HCT116 (cell line): ENCODE measurements around the gene MT1G. TPM values are rescaled to one million over a fixed set of nuclear protein-coding genes. Genes with fewer than 3 reads are reported as not detected.
"Not testable (repeated sequence)": the region's sequence is repeated elsewhere in the genome, so short reads cannot be mapped to it uniquely, and the experiment has no call there.

Experiments used
- ATAC-seq: fragments of 200-7000 bp; cut with Tn5 transposase; 2 replicates; pipeline ENCODE4 v1.9.1; 2020; ENCODE audit warnings: mild to moderate bottlenecking, moderate library complexity
- BruUV-seq: library from RNA; stranded (reverse); fragments of 400-500 nt; replicated peaks from 2 replicates; lab custom pipeline; 2021; lab: Mats Ljungman, UMichigan
- CTCF ChIA-PET: fragments of 300-600 bp; sonication (Branson Sonifier 250); formaldehyde crosslinking; loops from one replicate; lab custom pipeline; 2021; ENCODE audit warnings: antibody characterized with exemption; lab: Charles Lee
- POLR2A ChIA-PET: fragments of 300-600, 350-600 bp; sonication (Branson Sonifier 250); formaldehyde crosslinking; loops from one replicate; lab custom pipeline; 2021; ENCODE audit warnings: antibody characterized with exemption; lab: Charles Lee
- RAD21 ChIA-PET, 2 experiments: fragments of 300-600 bp; sonication (Branson Sonifier 250); formaldehyde crosslinking; loops; one replicate each; lab custom pipeline; 2023; ENCODE audit warnings: low total read pairs in 2 of 2; ENCODE audit not compliant: uncharacterized antibody in 2 of 2, unreplicated experiment in 2 of 2, low non-redundant PET in 1 of 2; lab: Charles Lee
- DNase-seq: peaks from one replicate; pipeline ENCODE4 v3.0.0-alpha.2; 2010; ENCODE audit warnings: low read depth, low spot score
- H2AFZ ChIP-seq: fragments of 200-600 bp; shearing (Covaris generic), sonication (generic); 2 replicates; pipeline ENCODE4 v1.6.1; 2017; ENCODE audit warnings: low read depth, mixed run types, mixed read lengths, antibody characterized with exemption, low read length; ENCODE audit not compliant: poor library complexity, severe bottlenecking
- H3K27ac ChIP-seq: 2 replicates; pipeline ENCODE4 v1.5.1; 2012; ENCODE audit warnings: low read depth, low read length
- H3K27me3 ChIP-seq: fragments of 200-600 bp; sonication (generic); 2 replicates; pipeline ENCODE4 v1.6.1; 2016; ENCODE audit warnings: mixed run types, low read length, mixed read lengths; ENCODE audit not compliant: insufficient read depth
- H3K36me3 ChIP-seq, 2 experiments: fragments of 200-500 bp in 1 of 2; fragments of 200-600 bp in 1 of 2; sonication (Bioruptor generic) in 1 of 2; sonication (generic) in 1 of 2; 2 replicates each; pipeline versions ENCODE4 v1.5.1 to v1.6.1; 2014 to 2016; ENCODE audit warnings: low read length in 2 of 2, inconsistent platforms in 1 of 2, mixed read lengths in 1 of 2, mixed run types in 1 of 2; ENCODE audit not compliant: insufficient read depth in 2 of 2, control insufficient read depth in 1 of 2
- H3K4me1 ChIP-seq, 2 experiments: fragments of 200-600 bp in 1 of 2; sonication (generic) in 1 of 2; 2 replicates each; pipeline versions ENCODE4 v1.5.1 to v1.6.1; 2012 to 2017; ENCODE audit warnings: low read length in 2 of 2, inconsistent platforms in 1 of 2, mild to moderate bottlenecking in 1 of 2, mixed read lengths in 1 of 2, mixed run types in 1 of 2, moderate library complexity in 1 of 2; ENCODE audit not compliant: insufficient read depth in 2 of 2, control insufficient read depth in 1 of 2
- H3K4me2 ChIP-seq: fragments of 200-600 bp; sonication (generic); 2 replicates; pipeline ENCODE4 v1.6.1; 2017; ENCODE audit warnings: mixed run types, low read length, mixed read lengths
- H3K4me3 ChIP-seq, 2 experiments: fragments of 200-600 bp in 1 of 2; sonication (generic) in 1 of 2; replicated peaks in 1 of 2; 2 replicates each; pipeline ENCODE4 v1.5.1; 2011 to 2016; ENCODE audit warnings: low read length in 2 of 2, control low read depth in 1 of 2, low read depth in 1 of 2, mild to moderate bottlenecking in 1 of 2, mixed read lengths in 1 of 2, mixed run types in 1 of 2
- H3K79me2 ChIP-seq: fragments of 200-600 bp; sonication (generic); 2 replicates; pipeline ENCODE4 v1.6.1; 2017; ENCODE audit warnings: mild to moderate bottlenecking, mixed run types, low read length, moderate library complexity, mixed read lengths; ENCODE audit not compliant: insufficient read depth
- H3K9ac ChIP-seq: fragments of 200-600 bp; sonication (generic); 2 replicates; pipeline ENCODE4 v1.6.1; 2016; ENCODE audit warnings: low read length, mixed read lengths
- H3K9me2 ChIP-seq: fragments of 200-600 bp; sonication (generic), shearing (Covaris generic); 2 replicates; pipeline ENCODE4 v1.6.1; 2017; ENCODE audit warnings: mixed run types, mild to moderate bottlenecking, moderate library complexity; ENCODE audit not compliant: insufficient read depth
- H3K9me3 ChIP-seq, 2 experiments: fragments of 200-500 bp in 1 of 2; fragments of 200-600 bp in 1 of 2; sonication (Bioruptor generic) in 1 of 2; sonication (generic) in 1 of 2; 2 replicates each; pipeline ENCODE4 v1.6.1; 2014 to 2017; ENCODE audit warnings: low read length in 2 of 2, mixed read lengths in 2 of 2, inconsistent platforms in 1 of 2, low read depth in 1 of 2, mild to moderate bottlenecking in 1 of 2, mixed run types in 1 of 2, moderate library complexity in 1 of 2; ENCODE audit not compliant: control insufficient read depth in 1 of 2, insufficient read depth in 1 of 2
- H4K20me1 ChIP-seq: fragments of 200-600 bp; sonication (generic), shearing (Covaris generic); 2 replicates; pipeline ENCODE4 v1.6.1; 2017; ENCODE audit warnings: mixed run types, mild to moderate bottlenecking, moderate library complexity; ENCODE audit not compliant: insufficient read depth
- EGR1 ChIP-seq: IDR thresholded peaks from 2 replicates; pipeline ENCODE4 v1.6.1; 2012; ENCODE audit warnings: low read depth
- EZH2 ChIP-seq: fragments of 200-600 bp; sonication (generic); IDR thresholded peaks from 2 replicates; pipeline ENCODE4 v1.6.1; 2017; ENCODE audit warnings: antibody characterized with exemption, mixed run types
- JUND ChIP-seq: IDR thresholded peaks from 2 replicates; pipeline ENCODE4 v1.6.1; 2012
- POLR2A ChIP-seq: IDR thresholded peaks from 2 replicates; pipeline ENCODE4 v1.7.0; 2011; ENCODE audit warnings: borderline replicate concordance; ENCODE audit not compliant: insufficient read depth, insufficient read length; ENCODE audit errors: extremely low read depth
- POLR2AphosphoS5 ChIP-seq: IDR thresholded peaks from 2 replicates; pipeline ENCODE4 v1.6.1; 2011; ENCODE audit warnings: mild to moderate bottlenecking, low read depth, low read length, moderate library complexity
- TCF7L2 ChIP-seq: IDR thresholded peaks from 2 replicates; pipeline ENCODE4 v1.7.0; 2011; ENCODE audit warnings: borderline replicate concordance, inconsistent platforms; ENCODE audit not compliant: insufficient read depth, insufficient read length; ENCODE audit errors: extremely low read depth
- ZFX ChIP-seq: fragments of 450-650 bp; IDR thresholded peaks from 2 replicates; pipeline ENCODE4 v1.6.1; 2017
- intact Hi-C: fragments of 100-400 bp; cut with micrococcal nuclease; formaldehyde crosslinking; loops from 2 replicates; pipeline ENCODE4 v1.10.0; 2022
- total RNA-seq: library from RNA; stranded (reverse); gene quantifications from one replicate; pipeline ENCODE4 v1.2.1, GENCODE V29; 2021; ENCODE audit not compliant: unreplicated experiment
- TF ChIP-seq, protein P1 (sequence below): IDR thresholded peaks from 2 replicates; pipeline ENCODE4 v1.6.1; 2012

MT1G gene
- total RNA-seq, 1 experiment from 2014 or later: 1.2 TPM

DNA sequence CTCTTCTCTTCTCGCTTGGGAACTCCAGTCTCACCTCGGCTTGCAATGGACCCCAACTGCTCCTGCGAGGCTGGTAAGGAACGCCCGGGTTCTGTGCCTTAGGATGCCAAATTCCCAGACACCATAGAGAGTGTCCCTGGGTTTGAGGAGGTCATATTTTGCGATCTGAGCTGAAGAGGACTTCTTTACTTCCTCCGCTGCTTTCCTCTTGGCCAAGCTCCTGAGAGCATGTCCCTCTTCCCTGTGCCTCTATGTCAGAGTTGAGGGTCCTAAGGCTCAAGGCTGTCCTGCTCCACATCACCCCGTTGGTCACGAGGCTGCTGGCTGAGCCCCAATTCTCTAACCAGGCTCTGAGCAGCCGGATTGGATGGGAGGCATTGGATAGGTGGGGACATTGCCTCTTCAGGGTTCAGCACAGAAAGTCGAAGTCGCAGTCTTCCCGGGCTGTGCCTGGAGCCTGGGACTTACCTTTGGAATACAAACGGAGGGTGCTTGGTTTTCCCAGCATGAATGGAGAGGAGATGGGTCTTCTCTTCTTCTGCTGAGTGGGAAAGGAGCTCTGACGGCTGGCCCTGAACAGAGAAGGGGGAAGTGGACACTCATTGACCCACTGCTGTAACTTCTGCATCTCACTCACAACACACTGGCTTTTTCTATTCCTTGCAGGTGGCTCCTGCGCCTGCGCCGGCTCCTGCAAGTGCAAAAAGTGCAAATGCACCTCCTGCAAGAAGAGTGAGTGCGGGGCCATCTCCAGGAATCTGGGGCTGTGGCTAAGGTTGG lies 2.2 kb upstream of the MT1G start:
- no peak overlapping the region for H3K4me2 ChIP-seq
- H3K36me3 ChIP-seq: no peaks in the 10 kb centered on the region
- no peaks in the 10 kb centered on the region for H3K9me2 ChIP-seq
- no TSS peak for BruUV-seq
- ATAC-seq: no peak
- no peaks in the 10 kb centered on the region for H3K4me1 ChIP-seq
- no peak overlapping the region for H3K27ac ChIP-seq
- intact Hi-C loops: no loop called here
- no peak for TF ChIP-seq POLR2A
- TF ChIP-seq EZH2: no peak
- no peaks in the 10 kb centered on the region for H4K20me1 ChIP-seq
- H3K9ac ChIP-seq: no peak overlapping the region
- no peak overlapping the region for H3K4me3 ChIP-seq
- POLR2A ChIA-PET: no interaction called here
- H2AFZ ChIP-seq: no peak overlapping the region
- H3K27me3 ChIP-seq: no peaks in the 10 kb centered on the region
- DNase-seq: no peak
- H3K79me2 ChIP-seq: no peaks in the 10 kb centered on the region
- H3K9me3 ChIP-seq: no peaks in the 10 kb centered on the region
- RAD21 ChIA-PET: no interaction called here
- CTCF ChIA-PET: no interaction called here

DNA sequence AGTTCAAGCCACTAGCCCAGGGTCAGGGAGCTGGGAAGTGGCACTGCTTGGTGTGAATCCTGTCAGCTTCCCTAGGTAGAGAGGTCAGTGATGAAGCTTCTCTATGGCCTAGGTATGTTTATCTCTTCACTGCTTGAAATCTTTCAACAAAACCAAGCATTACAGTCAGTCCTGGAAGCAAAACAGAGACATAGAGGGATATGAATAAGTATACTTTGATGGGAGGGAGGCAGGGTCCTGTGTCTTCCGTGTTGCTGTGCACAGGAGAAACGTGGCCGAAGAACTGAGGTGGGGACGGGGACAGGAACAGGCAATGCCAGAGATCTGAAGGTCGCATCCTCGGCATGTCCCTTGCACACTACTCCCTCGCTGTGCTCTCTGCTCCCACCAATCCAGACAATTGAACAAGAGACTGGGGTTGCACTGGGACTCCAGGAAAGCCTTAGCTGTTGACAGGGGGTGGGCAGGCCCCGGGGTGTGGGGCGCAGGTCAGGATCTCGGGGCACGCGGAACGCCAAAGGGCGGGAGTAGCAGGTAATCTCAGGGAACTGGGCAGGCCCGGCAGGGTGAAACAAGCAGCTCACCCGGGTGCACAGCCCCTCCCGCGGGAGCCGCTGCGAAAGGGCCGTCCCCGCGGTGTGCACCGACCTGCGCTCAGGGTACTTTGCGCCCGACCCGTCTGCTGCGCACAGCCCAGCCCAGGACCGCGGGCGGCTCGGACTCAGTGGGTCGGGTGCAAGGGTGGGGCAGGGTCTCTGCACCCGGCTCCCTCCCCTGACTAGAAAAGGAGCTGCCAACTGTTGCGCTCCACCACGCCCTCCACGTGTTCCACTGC lies 1.4 kb upstream of the MT1G start, which contains the start of gene MT1H:
Gene MT1H, plus strand, starts transcription at position 810 of the 835 bp plus-strand sequence. CDS start 71 bp downstream, outside the sequence.
- Histone ChIP-seq H3K4me2 (no peak within 1 kb of the TSS), H3K27ac (no peak within 1 kb of the TSS), H4K20me1 (no peaks in the 10 kb centered on the region), H3K4me1 (no peaks in the 10 kb centered on the region), H3K79me2 (no peaks in the 10 kb centered on the region), H3K9me3 (no peaks in the 10 kb centered on the region), H3K27me3 (no peaks in the 10 kb centered on the region), H3K9ac (no peak within 1 kb of the TSS), H3K9me2 (no peaks in the 10 kb centered on the region), H3K4me3 (no peak within 1 kb of the TSS), H2AFZ (no peak within 1 kb of the TSS), H3K36me3 (no peaks in the 10 kb centered on the region)
- no TSS peak for BruUV-seq
- intact Hi-C loops: no loop called here
- ChIA-PET CTCF (no interaction called here), RAD21 (no interaction called here), POLR2A (no interaction called here)
- no peak for TF ChIP-seq ZFX
- TF ChIP-seq, protein P1, sequence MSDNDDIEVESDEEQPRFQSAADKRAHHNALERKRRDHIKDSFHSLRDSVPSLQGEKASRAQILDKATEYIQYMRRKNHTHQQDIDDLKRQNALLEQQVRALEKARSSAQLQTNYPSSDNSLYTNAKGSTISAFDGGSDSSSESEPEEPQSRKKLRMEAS: no peak
- no peak for TF ChIP-seq JUND
- TF ChIP-seq EGR1: no peak
- no peak for TF ChIP-seq POLR2AphosphoS5
- TF ChIP-seq TCF7L2: no peak
- ATAC-seq (no peak), DNase-seq (no peak)

GRCh38 chr16:56665286-56666261 lies 2.3 kb downstream of the MT1G start:
- RAD21 ChIA-PET, CTCF ChIA-PET, H3K9me3 ChIP-seq, H3K27me3 ChIP-seq, H3K9me2 ChIP-seq, H3K4me3 ChIP-seq, H3K9ac ChIP-seq, POLR2A ChIA-PET, intact Hi-C loops, H3K4me2 ChIP-seq, H2AFZ ChIP-seq, H3K36me3 ChIP-seq, ATAC-seq, BruUV-seq, H3K79me2 ChIP-seq, H4K20me1 ChIP-seq, DNase-seq, H3K4me1 ChIP-seq, H3K27ac ChIP-seq: not testable (repeated sequence)
